Thymus (tissue), 11 donors: Measurements from ENCODE around the gene PRSS57. TPM values are rescaled to one million over a fixed set of nuclear protein-coding genes. Genes with fewer than 3 reads are reported as not detected.
"Not testable (repeated sequence)": the region's sequence is repeated elsewhere in the genome, so short reads cannot be mapped to it uniquely, and the experiment has no call there.

ENCODE experiments used
- DNase-seq, 9 donors: peaks; one replicate each; pipeline ENCODE4 v3.0.0-alpha.2; 2013; ENCODE audit warnings: low spot score in 9 of 9, low read depth in 6 of 9, missing footprints in 1 of 9
- H3K27ac ChIP-seq, 2 donors: one replicate each; pipeline ENCODE4 v1.5.1; 2013; ENCODE audit warnings: control low read depth in 1 of 2, low read depth in 1 of 2, low read length in 1 of 2, mild to moderate bottlenecking in 1 of 2, moderate library complexity in 1 of 2
- H3K27me3 ChIP-seq, 2 donors: one replicate each; pipeline ENCODE4 v1.5.1; 2013; ENCODE audit warnings: low read length in 1 of 2; ENCODE audit not compliant: control insufficient read depth in 2 of 2, insufficient read depth in 1 of 2
- H3K36me3 ChIP-seq, 2 donors: one replicate each; pipeline ENCODE4 v1.5.1; 2013; ENCODE audit warnings: low read length in 1 of 2, mild to moderate bottlenecking in 1 of 2, moderate library complexity in 1 of 2; ENCODE audit not compliant: control insufficient read depth in 2 of 2, insufficient read depth in 2 of 2
- H3K4me1 ChIP-seq, 2 donors: one replicate each; pipeline ENCODE4 v1.5.1; 2013; ENCODE audit warnings: low read length in 2 of 2; ENCODE audit not compliant: control insufficient read depth in 2 of 2, insufficient read depth in 2 of 2
- H3K4me3 ChIP-seq, 2 donors: one replicate each; pipeline ENCODE4 v1.5.1; 2013; ENCODE audit warnings: low read length in 2 of 2, control low read depth in 1 of 2, mild to moderate bottlenecking in 1 of 2
- H3K9me3 ChIP-seq, 2 donors: one replicate each; pipeline ENCODE4 v1.5.1; 2013; ENCODE audit warnings: low read length in 1 of 2, mild to moderate bottlenecking in 1 of 2; ENCODE audit not compliant: control insufficient read depth in 2 of 2, insufficient read depth in 1 of 2
- WGBS: extraction: QIAGEN DNeasy Blood & Tissue Kit; methylation state at CpG from one replicate; pipeline ENCODE4 v1.1.7; 2013; 5-methylcytosine and 5-hydroxymethylcytosine counted together
- polyA plus RNA-seq: library from polyadenylated mRNA; stranded (reverse); fragments of 200-250 nt; gene quantifications from one replicate; pipeline ENCODE4 v1.2.3, GENCODE V29; 2013
- total RNA-seq: library from RNA; stranded (reverse); fragments of 120-200 nt; gene quantifications from one replicate; pipeline ENCODE4 v1.2.4, GENCODE V29; 2013
- donor health status: healthy.

PRSS57 gene
- total and polyA plus RNA-seq, 2 donors, result 1.1 to 8.5 TPM

DNA sequence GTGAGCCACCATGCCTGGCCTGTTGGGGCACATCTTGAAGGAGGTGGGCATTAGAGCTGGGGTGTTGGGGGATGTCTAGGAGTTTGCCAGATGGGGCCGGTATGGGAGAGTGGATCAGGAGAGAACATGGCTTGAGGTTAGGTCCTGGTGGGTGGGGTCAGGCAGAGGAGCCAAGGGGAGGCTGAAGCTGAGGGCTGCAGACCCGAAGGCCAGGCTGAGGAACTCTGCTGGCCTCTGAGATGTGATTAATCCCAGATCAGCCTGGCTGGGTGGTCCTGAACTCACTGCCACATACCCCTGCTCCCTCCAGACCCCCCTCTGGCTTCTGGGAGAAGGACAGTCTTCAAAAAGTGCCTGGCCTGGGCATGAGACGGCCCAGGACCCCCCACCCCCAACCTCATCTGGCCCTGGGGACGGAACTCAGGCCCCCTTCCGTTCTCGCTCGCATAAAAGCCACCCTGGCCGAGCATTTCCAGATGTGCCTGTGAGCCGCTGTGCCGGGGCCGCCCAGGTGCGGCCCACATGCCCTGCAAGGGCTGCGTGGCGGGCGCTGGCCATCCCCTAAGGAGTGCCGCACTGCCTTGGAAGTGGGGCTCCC, 16.4 kb downstream of the PRSS57 start:
- no peak overlapping the region for H3K4me3 ChIP-seq
- no peaks in the 10 kb centered on the region for H3K36me3 ChIP-seq
- WGBS, result 98% methylated on average over 16 of the region's 16 CpGs
- H3K27ac ChIP-seq, result no peak overlapping the region
- H3K9me3 ChIP-seq, result peaks cover 0 to 3% of the 10 kb centered on the region in 2 donors
- no peak for DNase-seq
- peaks cover 5 to 20% of the 10 kb centered on the region in 2 donors for H3K4me1 ChIP-seq
- peaks cover 34 to 58% of the 10 kb centered on the region in 2 donors for H3K27me3 ChIP-seq

GRCh38 chr19:677601-678436, 17.4 kb downstream of the PRSS57 start:
- no peak overlapping the region for H3K4me3 ChIP-seq
- peaks cover 5 to 20% of the 10 kb centered on the region in 2 donors for H3K4me1 ChIP-seq
- DNase-seq, result no peak
- no peak overlapping the region for H3K27ac ChIP-seq
- H3K9me3 ChIP-seq, result peaks cover 0 to 3% of the 10 kb centered on the region in 2 donors
- H3K36me3 ChIP-seq, result no peaks in the 10 kb centered on the region
- WGBS, result 82% methylated on average over 22 of the region's 22 CpGs
- H3K27me3 ChIP-seq, result peaks cover 34 to 64% of the 10 kb centered on the region in 2 donors

- Histone ChIP-seq H3K4me1 (peaks cover 5 to 20% of the 10 kb centered on the region in 2 donors), H3K36me3 (no peaks in the 10 kb centered on the region), H3K4me3 (no peak overlapping the region), H3K9me3 (peaks cover 0 to 3% of the 10 kb centered on the region in 2 donors), H3K27me3 (peaks cover 34 to 67% of the 10 kb centered on the region in 2 donors), H3K27ac (no peak overlapping the region)
- 39% methylated on average over 15 of the region's 15 CpGs for WGBS
- DNase-seq, result no peak
Observed at GRCh38 chr19:677201-677600, 18.1 kb downstream of the PRSS57 start.

DNA sequence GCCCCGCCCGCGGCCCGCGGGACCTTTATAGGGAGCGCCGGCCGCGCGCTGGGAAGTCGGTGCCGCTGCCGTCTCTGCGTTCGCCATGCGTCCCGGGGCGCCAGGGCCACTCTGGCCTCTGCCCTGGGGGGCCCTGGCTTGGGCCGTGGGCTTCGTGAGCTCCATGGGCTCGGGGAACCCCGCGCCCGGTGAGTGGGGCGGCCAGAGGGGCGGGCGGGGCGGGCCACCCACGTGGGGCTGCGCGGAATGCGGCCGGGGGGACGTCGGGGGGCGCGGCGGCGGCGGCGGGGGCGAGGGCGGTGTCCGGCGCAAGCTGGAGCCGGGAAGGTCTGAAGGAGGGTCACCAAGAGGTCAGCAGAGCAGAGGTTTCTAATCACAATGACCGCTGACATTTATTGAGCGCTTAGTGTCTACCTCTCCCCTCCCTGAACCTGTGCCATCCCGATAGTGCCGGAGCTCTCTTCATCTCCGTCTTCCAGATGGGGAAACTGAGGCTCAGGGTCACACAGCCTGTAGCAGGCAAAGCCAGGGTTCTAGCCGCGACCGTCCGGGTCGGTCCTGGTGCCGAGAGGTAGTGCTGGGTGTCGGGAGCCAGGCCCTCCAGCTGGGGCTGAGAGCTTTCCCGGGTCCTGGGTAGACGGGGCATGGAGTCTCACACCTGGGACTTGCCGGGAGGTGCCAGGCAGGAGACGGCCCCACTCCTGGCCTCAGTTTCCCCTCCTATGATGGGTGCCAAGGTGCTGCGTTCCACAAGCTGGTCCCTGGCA, 18.7 kb downstream of the PRSS57 start, which contains the start of gene FSTL3:
TSS of gene FSTL3 (plus strand) at position 54 of the 767 bp plus-strand sequence. CDS start at position 86, 32 bp downstream.
- Histone ChIP-seq H3K27me3 (peaks cover 34 to 70% of the 10 kb centered on the region in 2 donors), H3K27ac (no peak within 1 kb of the TSS), H3K9me3 (peaks cover 0 to under 1% of the 10 kb centered on the region in 2 donors), H3K4me3 (no peak within 1 kb of the TSS), H3K36me3 (no peaks in the 10 kb centered on the region), H3K4me1 (peaks cover 5 to 18% of the 10 kb centered on the region in 2 donors)
- DNase-seq, result no peak
- 17% methylated on average over 63 of the region's 63 CpGs for WGBS

- no peak for DNase-seq
- WGBS, result 12% methylated on average over 31 of the region's 31 CpGs
- Histone ChIP-seq H3K27ac (no peak overlapping the region), H3K4me1 (peaks cover 5 to 14% of the 10 kb centered on the region in 2 donors), H3K4me3 (no peak overlapping the region), H3K36me3 (no peaks in the 10 kb centered on the region), H3K27me3 (peaks cover 34 to 71% of the 10 kb centered on the region in 2 donors), H3K9me3 (no peaks in the 10 kb centered on the region)
Observed at GRCh38 chr19:676007-676338, 19.3 kb downstream of the PRSS57 start.

GRCh38 chr19:674282-675151, 20.7 kb downstream of the PRSS57 start:
- H3K36me3 ChIP-seq, result no peaks in the 10 kb centered on the region

DNA sequence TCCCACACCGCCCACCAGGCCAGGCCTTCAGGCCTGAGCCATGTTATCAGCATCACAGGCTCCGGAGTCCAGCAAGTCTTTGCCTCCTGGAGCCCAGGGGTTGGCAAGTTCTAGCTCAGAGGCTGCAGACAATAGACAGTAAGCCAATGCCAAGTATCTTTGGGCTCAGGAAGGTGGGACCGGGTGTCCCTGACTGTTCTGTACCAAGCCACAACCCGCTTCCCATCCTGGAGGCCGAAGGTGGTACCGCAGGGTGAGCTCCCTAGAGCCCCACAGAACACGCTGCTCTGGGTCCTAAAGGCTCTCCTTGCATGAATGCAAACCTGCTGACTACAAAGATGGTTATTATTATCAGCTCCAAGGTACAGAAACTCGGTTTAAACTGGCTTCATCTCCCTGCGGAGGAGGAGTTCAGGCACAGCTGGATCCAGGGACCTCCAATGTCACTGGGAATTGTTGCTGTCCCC, 24.6 kb downstream of the PRSS57 start:
- H3K36me3 ChIP-seq, result no peaks in the 10 kb centered on the region
- DNase-seq, result no peak
- H3K27ac ChIP-seq, result no peak overlapping the region
- WGBS, result 84% methylated on average over 9 of the region's 9 CpGs
- peaks cover 0 to 16% of the 10 kb centered on the region in 2 donors for H3K9me3 ChIP-seq
- H3K27me3 ChIP-seq, result peaks cover 10 to 46% of the 10 kb centered on the region in 2 donors
- no peak overlapping the region for H3K4me3 ChIP-seq
- H3K4me1 ChIP-seq, result no peaks in the 10 kb centered on the region

More at GRCh38 chr19:674282-675151, 20.7 kb downstream of the PRSS57 start:
- no peak for DNase-seq
- Histone ChIP-seq H3K4me1 (peaks cover 2 to 7% of the 10 kb centered on the region in 2 donors), H3K27ac (no peak overlapping the region), H3K4me3 (no peak overlapping the region), H3K9me3 (no peaks in the 10 kb centered on the region), H3K27me3 (peaks cover 34 to 78% of the 10 kb centered on the region in 2 donors)
- 86% methylated on average over 38 of the region's 38 CpGs for WGBS

GRCh38 chr19:668675-669434, 26.4 kb downstream of the PRSS57 start:
- not testable (repeated sequence) for H3K36me3 ChIP-seq, H3K27ac ChIP-seq, DNase-seq, H3K4me1 ChIP-seq, H3K4me3 ChIP-seq
- WGBS, result 35% methylated on average over 12 of the region's 12 CpGs
- Histone ChIP-seq H3K27me3 (peaks cover 0 to 28% of the 10 kb centered on the region in 2 donors), H3K9me3 (peaks cover 0 to 24% of the 10 kb centered on the region in 2 donors)
